Pancreas (tissue), 10 donors: ENCODE measurements around the gene POU6F2. TPM values are rescaled to one million over a fixed set of nuclear protein-coding genes. Genes with fewer than 3 reads are reported as not detected.

Experiments used
- ATAC-seq, 4 donors: fragments of 200-7000 bp; cut with Tn5 transposase; one replicate each; pipeline versions ENCODE4 v1.8.0 to v1.9.1; 2020; ENCODE audit warnings: mild to moderate bottlenecking in 4 of 4, moderate library complexity in 4 of 4
- DNase-seq, 6 donors: peaks; one replicate each; pipeline ENCODE4 v3.0.0-alpha.2; 2020
- FAIRE-seq: peaks from 2 replicates; lab custom pipeline; 2012; peaks lifted over from hg19 to GRCh38; lab: Jason Lieb, UNC
- H3K27ac ChIP-seq, 4 donors: fragments of 200-600 bp; sonication (generic); 1 replicate in 3 of 4; 2 replicates in 1 of 4; pipeline versions ENCODE4 v1.5.0 to v1.8.0; 2020
- H3K27me3 ChIP-seq, 4 donors: fragments of 200-600 bp; one replicate each; pipeline ENCODE4 v1.8.0; 2021
- H3K36me3 ChIP-seq, 3 donors: fragments of 200-600 bp; sonication (generic) in 1 of 3; one replicate each; pipeline versions ENCODE4 v1.5.0 to v1.8.0; 2020 to 2021
- H3K4me1 ChIP-seq, 3 donors: fragments of 200-600 bp; one replicate each; pipeline ENCODE4 v1.8.0; 2021
- H3K4me3 ChIP-seq, 4 donors: fragments of 200-600 bp; sonication (generic) in 2 of 4; one replicate each; pipeline versions ENCODE4 v1.5.0 to v1.8.0; 2020 to 2021
- H3K9me3 ChIP-seq, 4 donors: fragments of 200-600 bp; one replicate each; pipeline ENCODE4 v1.8.0; 2021
- CTCF ChIP-seq, 4 donors: fragments of 200-600 bp; sonication (generic) in 3 of 4; IDR thresholded peaks; one replicate each; pipeline versions ENCODE4 v1.5.0 to v1.8.0; 2021; ENCODE audit warnings: antibody characterized with exemption in 4 of 4
- WGBS, 2 donors: extraction: QIAGEN DNeasy Blood & Tissue Kit; methylation state at CpG; one replicate each; pipeline ENCODE4 v1.1.7; 2013; 5-methylcytosine and 5-hydroxymethylcytosine counted together
- intact Hi-C, 3 donors: fragments of 100-400 bp; cut with DNase I; formaldehyde crosslinking; loops; one replicate each; pipeline versions ENCODE4 v1.11.1 to v1.14.2; 2022
- polyA plus RNA-seq, 2 donors: library from polyadenylated mRNA; stranded (reverse); fragments of 200-250 nt; gene quantifications; one replicate each; pipeline ENCODE4 v1.2.3, GENCODE V29; 2013
- total RNA-seq, 6 donors: library from RNA; stranded (reverse); fragmentation: NEBNext Ultra II Directional in 4 of 6; extraction: Animal tissue kit (Norgen Biotek cat#: 25700) in 4 of 6; gene quantifications; one replicate each; pipeline versions ENCODE4 v1.2.1 to v1.2.4, GENCODE V29; 2021 to 2023
- donor health status: healthy with polysubstance abuse.
- donor health status: DM: no; HTN: no; CAD: no; lungs with moderate emphysema.
- donor health status: DM: no; HTN: no; CAD: no.
- donor health status: control.
- donor health status: control.
- donor health status: Bipolar disorder and iron deficiency.
- donor health status: DM: yes; HTN: yes; CAD: no.
- donor health status: DM: no; HTN: no; CAD: no.
- donor health status: DM: no; HTN: no; CAD: no.
- donor health status: DM: yes; HTN: yes; CAD: no.

The POU6F2 gene
- total and polyA plus RNA-seq, 8 donors: 1.3 to 4.2 (median 2.4) TPM

- DNase-seq (no peak), FAIRE-seq (no peak), ATAC-seq (no peak)
- no peaks in the 10 kb centered on the region for H3K4me1 ChIP-seq
- no peak overlapping the region for H3K4me3 ChIP-seq
- H3K27me3 ChIP-seq: no peaks in the 10 kb centered on the region
- WGBS, 2 donors: 5 to 11% methylated on average over 2 of the region's 2 CpGs
- H3K9me3 ChIP-seq: no peaks in the 10 kb centered on the region
- H3K36me3 ChIP-seq: no peaks in the 10 kb centered on the region
- intact Hi-C loops: loop anchor here in 2 of 3 donors (10.0 kb wide), 2 partner anchors 533 to 673 kb away; no protein-coding TSS in a partner anchor
- TF ChIP-seq CTCF (IDR thresholded peaks at IDR 0.05): no peak
- no peak overlapping the region for H3K27ac ChIP-seq
Observed at GRCh38 chr7:39468261-39468660, 490.6 kb downstream of the POU6F2 start.

- H3K36me3 ChIP-seq: no peaks in the 10 kb centered on the region
- ATAC-seq: no peak
- no peaks in the 10 kb centered on the region for H3K9me3 ChIP-seq
- 73 to 82% methylated on average over 7 of the region's 7 CpGs for WGBS, 2 donors
- FAIRE-seq: no peak
- no peaks in the 10 kb centered on the region for H3K27me3 ChIP-seq
- no peaks in the 10 kb centered on the region for H3K4me1 ChIP-seq
- no peak for TF ChIP-seq CTCF (IDR thresholded peaks at IDR 0.05)
- DNase-seq: no peak
- intact Hi-C loops: loop anchor here in 2 of 3 donors (10.0 kb wide), 2 partner anchors 534 to 674 kb away; no protein-coding TSS in a partner anchor
- no peak overlapping the region for H3K27ac ChIP-seq
- no peak overlapping the region for H3K4me3 ChIP-seq
Observed at GRCh38 chr7:39468808-39469374, 491.2 kb downstream of the POU6F2 start.

GRCh38 chr7:39480901-39481300 is 503.2 kb downstream of the POU6F2 start:
- ATAC-seq: no peak
- DNase-seq: no peak
- Histone ChIP-seq H3K27me3 (peaks cover 0 to 4% (median 0%) of the 10 kb centered on the region in 4 donors), H3K9me3 (no peaks in the 10 kb centered on the region), H3K36me3 (no peaks in the 10 kb centered on the region), H3K27ac (no peak overlapping the region), H3K4me3 (no peak overlapping the region), H3K4me1 (no peaks in the 10 kb centered on the region)
- no peak for TF ChIP-seq CTCF (IDR thresholded peaks at IDR 0.05)
- no peak for FAIRE-seq
- intact Hi-C loops: no loop called here

- H3K36me3 ChIP-seq: no peaks in the 10 kb centered on the region
- no peak overlapping the region for H3K4me3 ChIP-seq
- TF ChIP-seq CTCF (IDR thresholded peaks at IDR 0.05): no peak
- H3K27me3 ChIP-seq: peaks cover 0 to 4% (median 0%) of the 10 kb centered on the region in 4 donors
- no peak for DNase-seq
- no peak for ATAC-seq
- no peak overlapping the region for H3K27ac ChIP-seq
- 57 to 60% methylated on average over 7 of the region's 7 CpGs for WGBS, 2 donors
- no peak for FAIRE-seq
- H3K9me3 ChIP-seq: no peaks in the 10 kb centered on the region
- intact Hi-C loops: no loop called here
- no peaks in the 10 kb centered on the region for H3K4me1 ChIP-seq
Observed at GRCh38 chr7:39488467-39489393, 511.0 kb downstream of the POU6F2 start.
